GM10266 (cell line): Measurements from ENCODE around the gene PARD3.

ENCODE experiments used
- DNase-seq: peaks from one replicate; pipeline ENCODE4 v3.0.0; 2012; ENCODE audit errors: extremely low spot score
- TF ChIP-seq, protein P1 (sequence below): IDR thresholded peaks from 2 replicates; pipeline ENCODE4 v1.5.1; 2012; ENCODE audit warnings: mild to moderate bottlenecking, low read depth; ENCODE audit not compliant: control insufficient read depth, insufficient read depth; ENCODE audit errors: missing control alignments

PARD3 gene

DNA sequence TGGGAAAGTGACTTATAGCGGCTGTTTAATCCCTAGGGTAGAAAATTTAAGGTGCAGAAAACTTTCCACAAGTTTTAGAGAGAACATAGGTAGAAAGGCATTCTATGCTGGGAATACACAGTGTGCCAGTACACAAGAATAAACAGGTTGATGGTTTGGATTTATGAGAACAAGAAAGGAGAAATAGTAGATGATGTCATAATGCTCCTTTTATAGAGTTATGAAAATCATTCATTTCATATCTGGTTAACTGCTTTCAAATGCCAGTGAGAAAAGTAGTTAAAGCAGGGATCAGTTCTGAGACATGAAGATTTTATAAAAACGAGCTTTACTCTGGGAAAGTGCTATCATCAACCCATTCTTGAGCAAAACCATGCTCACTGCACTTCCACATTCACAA is 311.4 kb downstream of the PARD3 start:
- DNase-seq: no peak

DNA sequence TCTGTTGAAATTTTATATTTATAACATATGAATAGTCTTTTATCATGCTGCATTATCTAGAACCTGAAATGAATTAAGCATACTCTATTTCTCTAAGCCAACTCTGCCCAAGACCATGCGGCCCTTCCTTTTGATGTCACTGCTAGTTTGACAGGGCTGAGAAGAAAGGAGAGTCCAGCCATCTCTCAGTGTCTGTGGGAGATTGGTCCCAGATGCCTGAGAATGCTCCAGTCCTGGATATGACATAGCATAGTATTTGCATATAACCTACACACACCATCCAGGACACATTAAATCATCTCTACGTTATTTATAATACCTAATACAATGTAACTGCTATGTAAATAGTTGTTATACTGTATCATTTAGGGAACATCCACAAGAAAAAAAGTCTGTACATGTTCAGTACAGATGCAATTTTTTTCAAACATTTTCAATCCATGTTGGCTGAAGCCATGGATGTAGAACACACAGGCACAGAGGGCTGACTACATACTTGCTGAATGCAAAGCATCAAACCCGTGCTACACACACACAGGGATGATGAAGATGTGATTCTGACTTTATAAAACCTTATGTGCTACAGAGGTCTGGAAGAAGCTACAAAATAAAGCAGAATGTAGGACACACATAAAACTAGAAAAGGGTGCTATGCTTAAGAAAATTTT is 315.4 kb downstream of the PARD3 start:
- TF ChIP-seq, protein P1, sequence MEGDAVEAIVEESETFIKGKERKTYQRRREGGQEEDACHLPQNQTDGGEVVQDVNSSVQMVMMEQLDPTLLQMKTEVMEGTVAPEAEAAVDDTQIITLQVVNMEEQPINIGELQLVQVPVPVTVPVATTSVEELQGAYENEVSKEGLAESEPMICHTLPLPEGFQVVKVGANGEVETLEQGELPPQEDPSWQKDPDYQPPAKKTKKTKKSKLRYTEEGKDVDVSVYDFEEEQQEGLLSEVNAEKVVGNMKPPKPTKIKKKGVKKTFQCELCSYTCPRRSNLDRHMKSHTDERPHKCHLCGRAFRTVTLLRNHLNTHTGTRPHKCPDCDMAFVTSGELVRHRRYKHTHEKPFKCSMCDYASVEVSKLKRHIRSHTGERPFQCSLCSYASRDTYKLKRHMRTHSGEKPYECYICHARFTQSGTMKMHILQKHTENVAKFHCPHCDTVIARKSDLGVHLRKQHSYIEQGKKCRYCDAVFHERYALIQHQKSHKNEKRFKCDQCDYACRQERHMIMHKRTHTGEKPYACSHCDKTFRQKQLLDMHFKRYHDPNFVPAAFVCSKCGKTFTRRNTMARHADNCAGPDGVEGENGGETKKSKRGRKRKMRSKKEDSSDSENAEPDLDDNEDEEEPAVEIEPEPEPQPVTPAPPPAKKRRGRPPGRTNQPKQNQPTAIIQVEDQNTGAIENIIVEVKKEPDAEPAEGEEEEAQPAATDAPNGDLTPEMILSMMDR: no peak
- DNase-seq: no peak

More for the DNA sequence above, 311.4 kb downstream of the PARD3 start:
- TF ChIP-seq, protein P1: no peak

DNA sequence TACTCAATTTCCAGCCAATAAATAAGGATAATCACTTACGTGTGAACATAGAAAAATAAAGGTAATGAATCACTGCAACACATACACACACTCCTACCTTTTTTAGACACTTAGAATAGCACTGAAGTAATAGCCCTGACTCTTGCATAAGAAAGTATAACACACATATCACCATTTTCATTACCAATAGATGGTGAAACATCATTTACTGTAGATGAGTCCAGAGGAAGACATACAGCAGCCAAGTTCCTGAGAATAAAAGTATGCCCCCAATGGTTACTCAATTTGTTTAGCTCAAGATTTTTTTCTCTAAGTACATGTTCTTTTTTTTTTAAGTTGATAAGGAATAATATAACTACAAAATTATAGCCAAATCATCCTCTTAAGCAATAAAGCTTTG is 316.3 kb downstream of the PARD3 start:
- TF ChIP-seq, protein P1: no peak
- DNase-seq: no peak

DNA sequence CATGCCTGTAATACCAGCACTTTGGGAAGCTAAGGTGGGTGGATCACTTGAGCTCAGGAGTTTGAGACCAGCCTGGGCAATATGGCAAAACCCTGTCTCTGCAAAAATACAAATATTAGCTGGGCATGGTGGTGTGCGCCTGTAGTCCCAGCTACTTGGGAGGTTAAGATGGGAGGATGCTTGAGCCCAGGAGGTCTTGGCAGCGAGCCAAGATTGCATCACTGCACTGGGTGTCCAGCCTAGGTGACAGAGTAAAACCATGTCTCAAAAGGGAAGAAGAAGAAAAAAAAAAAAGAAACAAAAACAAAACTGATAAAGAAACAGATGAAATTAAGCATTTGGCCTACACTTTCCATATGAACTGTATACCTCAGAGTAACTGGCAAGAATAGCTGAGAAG is 319.2 kb downstream of the PARD3 start:
- TF ChIP-seq, protein P1: no peak
- no peak for DNase-seq

DNA sequence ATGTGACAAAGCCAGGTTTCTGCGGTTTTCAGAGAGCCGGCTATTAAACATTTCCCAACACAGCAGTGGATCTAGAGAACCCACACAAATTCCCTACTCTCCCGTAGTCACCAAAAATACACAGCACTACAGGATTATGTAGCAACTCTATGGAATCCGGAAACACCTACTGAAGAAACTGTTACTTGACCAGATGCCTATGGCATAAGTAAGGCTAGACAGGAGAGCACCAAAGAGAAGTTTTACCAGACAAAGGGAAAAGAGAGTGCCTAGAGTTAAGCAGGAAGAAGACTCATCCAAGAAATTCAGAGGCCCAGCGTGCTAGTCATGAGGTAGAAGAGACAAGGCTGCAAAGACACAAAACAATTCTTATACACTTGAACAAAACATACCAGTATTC is 321.1 kb downstream of the PARD3 start:
- TF ChIP-seq, protein P1: no peak
- no peak for DNase-seq

DNA sequence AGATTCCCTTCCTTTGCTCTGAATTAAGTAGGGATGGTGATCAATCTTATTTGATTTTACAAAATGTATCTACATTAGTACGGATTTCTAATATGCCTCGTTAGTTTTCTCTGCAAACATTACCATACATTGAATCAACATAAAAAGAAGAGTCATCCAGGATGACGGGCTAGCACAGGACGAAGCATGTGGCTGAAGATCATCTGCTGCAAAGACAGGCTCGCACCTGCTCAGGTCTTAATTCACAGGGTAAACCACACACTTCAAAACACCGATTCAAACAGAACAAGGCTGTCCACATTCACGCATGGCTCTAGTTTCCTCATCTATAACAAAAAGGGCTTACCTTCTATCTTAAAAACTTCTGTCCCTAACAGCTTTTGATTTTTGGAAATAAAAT is 323.0 kb downstream of the PARD3 start:
- TF ChIP-seq, protein P1: no peak
- DNase-seq: no peak

DNA sequence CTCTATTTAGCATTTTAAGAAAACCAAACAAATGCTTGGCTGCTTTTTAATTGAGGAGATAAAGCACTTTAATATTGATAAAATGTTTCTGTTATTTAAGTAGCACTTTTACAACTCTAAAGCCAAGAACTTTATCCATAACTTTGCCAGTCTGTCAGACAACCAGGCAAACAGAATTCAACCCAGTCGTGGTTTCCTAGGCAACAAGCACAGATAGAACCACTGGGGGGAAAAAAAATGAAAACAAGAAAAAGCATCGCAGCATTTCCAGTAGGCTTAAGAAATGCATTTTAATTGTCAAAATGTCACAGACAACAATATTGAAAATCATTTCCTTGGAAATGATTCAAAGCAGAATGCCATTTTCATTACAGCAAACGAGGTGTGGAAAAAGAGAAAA is 323.4 kb downstream of the PARD3 start:
- no peak for DNase-seq
- TF ChIP-seq, protein P1: no peak
